Measurements from ENCODE around the gene ATP6V1G1. TPM values are rescaled to one million over a fixed set of nuclear protein-coding genes. Genes with fewer than 3 reads are reported as not detected.

The ATP6V1G1 gene
- total RNA-seq, 1 experiment from 2014 or later, result 143 TPM

DNA sequence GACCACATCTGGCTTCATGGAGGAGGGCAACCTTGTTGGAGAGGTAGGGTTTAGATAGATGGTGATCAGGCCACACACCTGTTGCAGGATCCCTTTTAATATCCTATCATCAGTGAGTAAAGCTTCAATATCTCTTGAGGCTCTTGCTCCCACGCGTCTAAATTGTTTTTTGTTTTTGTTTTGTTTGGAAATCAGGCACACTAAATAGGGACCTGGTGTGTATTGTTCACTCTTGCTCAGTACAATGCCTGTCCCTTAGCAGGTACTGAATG lies 20.9 kb downstream of the ATP6V1G1 start:
- Mint-ChIP-seq H3K27me3 (ENCODE audit: insufficient read depth, unreplicated experiment) (no peaks in the 10 kb centered on the region), H3K4me3 (ENCODE audit: unreplicated experiment) (no peak overlapping the region), H3K27ac (ENCODE audit: unreplicated experiment) (no peak overlapping the region), H3K4me1 (ENCODE audit: low read depth, unreplicated experiment) (peaks cover 13% of the 10 kb centered on the region), H3K9me3 (ENCODE audit: unreplicated experiment) (no peaks in the 10 kb centered on the region), H3K36me3 (ENCODE audit: insufficient read depth, unreplicated experiment) (peaks cover 5% of the 10 kb centered on the region)
- CTCF ChIA-PET, result no interaction called here
- no peak for DNase-seq
- no peaks in the 10 kb centered on the region for H3K27me3 ChIP-seq (replicated peaks; ENCODE audit: control insufficient read depth, insufficient read depth, low read length)
- BruUV-seq (replicated peaks), result no TSS peak
- intact Hi-C loops (cut with micrococcal nuclease; ENCODE audit: unreplicated experiment), result no loop called here
- no peaks in the 10 kb centered on the region for H3K9me3 ChIP-seq
- no peak overlapping the region for H3K4me3 ChIP-seq (ENCODE audit: low read depth, low read length)
- no peaks in the 10 kb centered on the region for H3K36me3 ChIP-seq (ENCODE audit: control insufficient read depth, insufficient read depth, low read length)
- TF ChIP-seq CTCF (IDR thresholded peaks at IDR 0.05; ENCODE audit: insufficient read depth in 1 of 2, low read depth in 1 of 2, low read length in 1 of 2, severe bottlenecking in 1 of 2, unreplicated experiment in 1 of 2), result no peak
- POLR2A ChIA-PET, result no interaction called here
- H3K4me1 ChIP-seq, result 0 out of 2 replicates have a peak, but pooled peaks cover 10% of the 10 kb centered on the region

GRCh38 chr9:114611516-114612271 lies 24.1 kb downstream of the ATP6V1G1 start:
- intact Hi-C loops (cut with micrococcal nuclease; ENCODE audit: unreplicated experiment), result loop anchor here (1.0 to 2.0 kb wide), 3 partner anchors 25 to 73 kb away; partner anchors contain the start of gene ATP6V1G1
- Histone ChIP-seq H3K36me3 (ENCODE audit: control insufficient read depth, insufficient read depth, low read length) (no peaks in the 10 kb centered on the region; the same call in 1 of the 2 replicates), H3K27me3 (replicated peaks; ENCODE audit: control insufficient read depth, insufficient read depth, low read length) (no peaks in the 10 kb centered on the region), H3K4me3 (ENCODE audit: low read depth, low read length) (peak overlapping the region; percentile 39), H3K9me3 (no peaks in the 10 kb centered on the region), H3K4me1 (0 out of 2 replicates have a peak, but pooled peaks cover 10% of the 10 kb centered on the region)
- no peaks in the 10 kb centered on the region for H3K27me3 Mint-ChIP-seq (ENCODE audit: insufficient read depth, unreplicated experiment)
- BruUV-seq (replicated peaks), result no TSS peak
- CTCF ChIA-PET, result interaction anchor here (0.6 to 1.9 kb wide), 3 partner anchors 24 to 73 kb away, joined by 3 to 8 read pairs (median 4); partner anchors contain the start of gene ATP6V1G1
- POLR2A ChIA-PET, result interaction anchor here (1.0 to 3.0 kb wide), 2 partner anchors 24 to 206 kb away, joined by 3 to 25 read pairs; partner anchors contain the start of gene ATP6V1G1
- H3K36me3 Mint-ChIP-seq (ENCODE audit: insufficient read depth, unreplicated experiment), result peaks cover 11% of the 10 kb centered on the region
- no peak for TF ChIP-seq CTCF (IDR thresholded peaks at IDR 0.05; ENCODE audit: insufficient read depth in 1 of 2, low read depth in 1 of 2, low read length in 1 of 2, severe bottlenecking in 1 of 2, unreplicated experiment in 1 of 2)
- peak; percentile 70 to 71 for DNase-seq
- no peaks in the 10 kb centered on the region for H3K9me3 Mint-ChIP-seq (ENCODE audit: unreplicated experiment)
- peaks cover 13% of the 10 kb centered on the region for H3K4me1 Mint-ChIP-seq (ENCODE audit: low read depth, unreplicated experiment)
- peak overlapping the region; percentile 82 for H3K27ac Mint-ChIP-seq (ENCODE audit: unreplicated experiment)
- H3K4me3 Mint-ChIP-seq (ENCODE audit: unreplicated experiment), result peak overlapping the region; percentile 75

DNA sequence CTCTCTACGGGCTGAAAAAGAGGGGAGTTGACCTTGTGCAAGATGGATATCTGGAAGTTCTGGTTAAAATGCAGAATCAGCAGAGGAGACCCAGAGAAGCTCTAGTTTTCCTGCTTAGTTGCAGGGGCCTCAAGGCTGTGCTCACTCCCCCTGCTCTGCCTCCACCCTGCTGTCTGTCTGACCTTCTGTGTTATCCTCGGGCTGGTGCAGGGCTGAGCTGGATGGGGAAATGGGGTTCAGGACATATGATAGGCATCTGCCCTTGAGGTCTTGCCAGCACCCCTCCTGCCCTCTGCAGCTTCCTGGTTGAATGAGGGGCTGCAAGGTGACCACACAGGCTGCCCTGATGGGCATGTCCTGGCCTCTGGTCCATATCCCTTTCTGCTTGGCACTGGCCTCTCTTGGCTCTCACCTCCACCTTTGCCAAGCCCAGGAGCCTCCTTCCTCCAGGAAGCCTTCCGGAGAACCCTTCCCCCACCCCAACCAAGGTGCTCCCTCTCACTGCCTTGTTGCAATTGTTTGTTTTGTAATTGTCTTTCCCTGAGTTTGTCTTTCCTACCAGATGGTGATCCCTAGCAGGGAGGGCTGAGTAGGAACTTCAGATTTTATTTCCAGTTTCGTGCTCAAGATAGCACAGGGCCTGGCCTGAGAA lies 24.8 kb downstream of the ATP6V1G1 start:
- no peak for DNase-seq
- Mint-ChIP-seq H3K4me1 (ENCODE audit: low read depth, unreplicated experiment) (peaks cover 13% of the 10 kb centered on the region), H3K4me3 (ENCODE audit: unreplicated experiment) (peak overlapping the region; percentile 75), H3K9me3 (ENCODE audit: unreplicated experiment) (no peaks in the 10 kb centered on the region), H3K27ac (ENCODE audit: unreplicated experiment) (peak overlapping the region; percentile 82), H3K27me3 (ENCODE audit: insufficient read depth, unreplicated experiment) (no peaks in the 10 kb centered on the region), H3K36me3 (ENCODE audit: insufficient read depth, unreplicated experiment) (peaks cover 18% of the 10 kb centered on the region)
- H3K27me3 ChIP-seq (replicated peaks; ENCODE audit: control insufficient read depth, insufficient read depth, low read length), result no peaks in the 10 kb centered on the region
- ChIA-PET POLR2A (interaction anchor here (1.0 to 3.0 kb wide), 2 partner anchors 25 to 207 kb away, joined by 3 to 25 read pairs; partner anchors contain the start of gene ATP6V1G1), CTCF (interaction anchor here (1.1 to 1.9 kb wide), 2 partner anchors 25 to 41 kb away, joined by 3 to 8 read pairs; partner anchors contain the start of gene ATP6V1G1)
- no peaks in the 10 kb centered on the region for H3K9me3 ChIP-seq
- peak overlapping the region; percentile 39 for H3K4me3 ChIP-seq (ENCODE audit: low read depth, low read length)
- no peak for TF ChIP-seq CTCF (IDR thresholded peaks at IDR 0.05; ENCODE audit: insufficient read depth in 1 of 2, low read depth in 1 of 2, low read length in 1 of 2, severe bottlenecking in 1 of 2, unreplicated experiment in 1 of 2)
- H3K4me1 ChIP-seq, result 0 out of 2 replicates have a peak, but pooled peaks cover 10% of the 10 kb centered on the region
- intact Hi-C loops (cut with micrococcal nuclease; ENCODE audit: unreplicated experiment), result no loop called here
- no peaks in the 10 kb centered on the region; the same call in 1 of the 2 replicates for H3K36me3 ChIP-seq (ENCODE audit: control insufficient read depth, insufficient read depth, low read length)
- BruUV-seq (replicated peaks), result TSS peak; percentile 28
